A375 (cell line): ENCODE data around the gene EOGT. TPM values are rescaled to one million over a fixed set of nuclear protein-coding genes. Genes with fewer than 3 reads are reported as not detected.

Source experiments
- small RNA-seq: library from RNA; depleted of rRNA; stranded (forward); fragments of <200 nt; gene quantifications from one replicate; pipeline ENCODE3, GENCODE V24; 2014
- total RNA-seq: library from RNA; depleted of rRNA; stranded (reverse); fragments of >200 nt; shearing (Covaris generic); gene quantifications from 2 replicates; pipeline ENCODE4 v1.2.3, GENCODE V29; 2014; rRNA removed

Gene EOGT
- 18.6 and 24.4 TPM in 2 replicates for total RNA-seq

GRCh38 chr3:69013253-69014021, at the start of gene EOGT:
Gene EOGT (minus strand): TSS chr3:69013684. CDS start chr3:69009846, 3,838 bp downstream.

GRCh38 chr3:69051756-69052471, 38.4 kb upstream of the EOGT start, which contains the start of gene TMF1:
Gene TMF1 (minus strand): TSS chr3:69052333. CDS start chr3:69052086, 247 bp downstream.

Small RNAs within 50 kb of the gene (small RNA-seq; reads per million reads assigned to genes)
- gene MIR3136 = not detected

Other genes with a start within 250 kb of the EOGT start
- gene TAFA4, start 81.1 kb downstream of the EOGT start, total RNA-seq = not detected in 2 replicates
- gene TMF1, start 38.6 kb upstream of the EOGT start, total RNA-seq = 17.9 and 28.1 TPM in 2 replicates
- 44.9 and 50.9 TPM in 2 replicates for gene UBA3, start 66.7 kb upstream of the EOGT start, total RNA-seq
- 35.1 and 37.7 TPM in 2 replicates for gene ARL6IP5, start 71.3 kb upstream of the EOGT start, total RNA-seq
- gene LMOD3, start 108.9 kb upstream of the EOGT start, total RNA-seq = 0.04 TPM in 1 of 2 replicates, not detected in the other